Activated naive CD8-positive, alpha-beta T cell treated with anti-CD3 and anti-CD28 coated beads for 36 hours (primary cell): ENCODE results near the gene KAT8. TPM values are rescaled to one million over a fixed set of nuclear protein-coding genes. Genes with fewer than 3 reads are reported as not detected.
"Not testable (repeated sequence)": the region's sequence is repeated elsewhere in the genome, so short reads cannot be mapped to it uniquely, and the experiment has no call there.

ENCODE experiments used
- DNase-seq: peaks from one replicate; pipeline ENCODE4 v3.0.0; 2021
- H3K27ac Mint-ChIP-seq: one replicate; pipeline ENCODE4 v1.8.0; 2022; ENCODE audit warnings: mild to moderate bottlenecking, moderate library complexity, mixed read lengths
- H3K27me3 Mint-ChIP-seq: one replicate; pipeline ENCODE4 v1.8.0; 2022; ENCODE audit warnings: mild to moderate bottlenecking, mixed read lengths
- H3K36me3 Mint-ChIP-seq: one replicate; pipeline ENCODE4 v1.8.0; 2021; ENCODE audit warnings: mild to moderate bottlenecking, mixed read lengths
- H3K4me1 Mint-ChIP-seq: one replicate; pipeline ENCODE4 v1.8.0; 2021; ENCODE audit warnings: mixed read lengths
- H3K4me3 Mint-ChIP-seq: one replicate; pipeline ENCODE4 v1.8.0; 2022; ENCODE audit warnings: mild to moderate bottlenecking, moderate library complexity, mixed read lengths
- H3K9me3 Mint-ChIP-seq: one replicate; pipeline ENCODE4 v1.8.0; 2022; ENCODE audit warnings: mixed read lengths
- total RNA-seq, 2 experiments: library from RNA; stranded (reverse); gene quantifications; one replicate each; pipeline ENCODE4 v1.2.3, GENCODE V29; 2021

Gene KAT8
- total RNA-seq, 2 experiments from 2014 or later, result 48.9 to 49.9 TPM

DNA sequence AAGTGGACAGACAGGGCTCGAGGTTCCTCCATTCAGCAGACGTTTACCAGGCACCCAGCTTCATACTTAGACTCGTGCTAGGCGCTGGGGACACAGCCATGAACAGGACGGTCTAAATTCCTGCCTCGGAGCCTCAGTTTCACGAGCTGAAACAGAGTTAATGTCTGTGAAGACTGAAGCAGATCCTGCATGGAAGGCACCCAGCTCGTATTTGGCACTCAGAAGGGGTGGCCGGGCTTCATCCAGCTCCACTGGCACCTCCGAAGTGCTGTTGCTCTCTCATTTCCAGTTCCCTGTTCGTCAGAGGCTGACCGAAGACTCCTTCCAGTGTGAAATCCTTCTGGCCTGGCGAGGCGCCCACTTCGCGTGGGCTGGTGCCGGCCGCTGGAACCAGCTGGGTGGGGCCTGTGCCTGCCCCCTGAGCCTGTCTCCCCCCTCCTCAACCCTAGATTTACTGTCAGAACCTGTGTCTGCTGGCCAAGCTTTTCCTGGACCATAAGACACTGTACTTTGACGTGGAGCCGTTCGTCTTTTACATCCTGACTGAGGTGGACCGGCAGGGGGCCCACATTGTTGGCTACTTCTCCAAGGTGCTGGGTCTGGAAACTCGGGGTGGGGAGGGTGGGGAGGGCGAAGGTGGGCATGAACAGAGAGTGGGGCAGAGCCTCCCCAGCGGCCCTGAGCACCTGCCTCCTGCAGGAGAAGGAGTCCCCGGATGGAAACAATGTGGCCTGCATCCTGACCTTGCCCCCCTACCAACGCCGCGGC, 12.3 kb downstream of the KAT8 start:
- no peaks in the 10 kb centered on the region for H3K4me1 Mint-ChIP-seq
- no peaks in the 10 kb centered on the region for H3K27me3 Mint-ChIP-seq
- H3K36me3 Mint-ChIP-seq, result peaks cover 3% of the 10 kb centered on the region
- no peak for DNase-seq
- no peak overlapping the region for H3K4me3 Mint-ChIP-seq
- H3K9me3 Mint-ChIP-seq, result no peaks in the 10 kb centered on the region
- no peak overlapping the region for H3K27ac Mint-ChIP-seq

DNA sequence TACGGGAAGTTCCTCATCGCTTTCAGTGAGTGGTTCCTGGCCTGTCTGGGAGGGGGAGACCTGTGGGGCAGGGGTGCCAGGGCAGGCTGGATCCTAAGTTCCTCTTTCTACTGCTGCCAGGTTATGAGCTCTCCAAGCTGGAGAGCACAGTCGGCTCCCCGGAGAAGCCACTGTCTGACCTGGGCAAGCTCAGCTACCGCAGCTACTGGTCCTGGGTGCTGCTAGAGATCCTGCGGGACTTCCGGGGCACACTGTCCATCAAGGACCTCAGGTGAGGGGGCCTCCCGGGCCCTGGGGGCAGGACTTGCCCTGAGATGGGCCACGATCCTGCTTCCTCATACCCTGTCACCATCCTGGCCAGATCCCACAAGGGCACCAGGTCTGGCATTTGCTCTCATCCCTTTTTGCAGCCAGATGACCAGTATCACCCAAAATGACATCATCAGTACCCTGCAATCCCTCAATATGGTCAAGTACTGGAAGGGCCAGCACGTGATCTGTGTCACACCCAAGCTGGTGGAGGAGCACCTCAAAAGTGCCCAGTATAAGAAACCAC, 12.9 kb downstream of the KAT8 start:
- Mint-ChIP-seq H3K4me3 (no peak overlapping the region), H3K27me3 (no peaks in the 10 kb centered on the region), H3K27ac (no peak overlapping the region), H3K36me3 (peaks cover 3% of the 10 kb centered on the region), H3K9me3 (no peaks in the 10 kb centered on the region), H3K4me1 (no peaks in the 10 kb centered on the region)
- DNase-seq, result no peak

DNA sequence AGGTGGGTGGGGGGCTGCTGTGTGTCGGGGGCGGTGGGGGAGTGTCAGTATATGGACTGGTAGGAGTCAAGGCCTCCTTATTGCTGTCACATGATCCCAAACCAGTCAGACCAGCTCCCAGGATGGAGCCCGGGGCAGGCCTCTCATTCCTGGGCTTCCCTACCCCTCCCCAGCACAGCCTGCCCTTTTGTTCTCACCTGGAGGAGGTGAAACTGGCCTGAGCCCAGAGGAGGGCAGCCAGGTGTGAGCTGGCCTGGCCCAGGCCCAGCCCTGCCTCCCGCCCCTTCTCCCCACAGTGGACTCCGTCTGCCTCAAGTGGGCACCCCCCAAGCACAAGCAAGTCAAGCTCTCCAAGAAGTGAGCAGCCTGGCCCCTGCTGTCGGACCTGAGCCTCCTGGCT, 13.4 kb downstream of the KAT8 start:
- no peaks in the 10 kb centered on the region for H3K27me3 Mint-ChIP-seq
- no peaks in the 10 kb centered on the region for H3K9me3 Mint-ChIP-seq
- peaks cover 3% of the 10 kb centered on the region for H3K36me3 Mint-ChIP-seq
- no peak overlapping the region for H3K27ac Mint-ChIP-seq
- DNase-seq, result no peak
- H3K4me3 Mint-ChIP-seq, result no peak overlapping the region
- H3K4me1 Mint-ChIP-seq, result no peaks in the 10 kb centered on the region

DNA sequence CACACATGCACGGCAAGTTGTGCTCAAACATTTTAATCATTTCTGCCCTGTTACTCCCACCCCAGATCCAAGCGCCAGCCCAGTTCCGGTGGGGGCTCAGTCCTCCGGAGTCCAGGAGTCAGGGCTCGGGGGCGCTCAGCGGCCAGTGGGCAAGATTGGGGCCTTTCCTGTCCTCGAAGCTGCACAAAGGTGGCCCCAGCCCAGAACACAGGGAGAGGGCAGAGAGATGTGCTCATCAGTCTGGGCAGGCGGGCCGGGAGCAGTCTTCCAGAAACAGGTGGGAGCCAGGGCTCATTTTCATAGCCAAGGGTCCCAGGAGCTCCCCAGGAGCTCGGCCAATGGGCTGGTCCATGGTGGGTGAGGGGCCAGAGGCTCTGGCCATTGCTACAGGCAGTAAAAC, 14.0 kb downstream of the KAT8 start:
- H3K36me3 Mint-ChIP-seq, result peaks cover 3% of the 10 kb centered on the region

DNA sequence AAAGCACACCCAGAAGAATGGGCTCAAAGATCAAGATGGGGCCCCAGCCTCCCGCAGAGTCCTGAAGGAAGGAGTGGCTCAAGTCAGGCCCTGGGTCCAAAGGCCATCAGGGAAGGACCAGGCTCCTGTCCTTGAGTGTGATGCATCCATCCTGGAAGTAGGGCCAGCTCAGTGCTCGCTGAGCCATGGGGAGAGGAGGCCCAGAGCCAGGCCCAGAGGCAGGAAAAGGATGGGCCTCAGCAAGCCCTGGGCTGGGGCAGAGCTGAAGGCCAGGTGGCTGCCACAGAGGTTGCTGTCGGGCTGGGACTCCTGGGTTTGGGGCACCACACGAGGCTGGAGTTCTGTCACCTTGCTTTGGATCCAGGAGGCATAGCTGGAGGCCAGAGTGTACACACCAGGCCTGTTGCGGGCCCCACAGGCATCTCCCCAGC, 14.4 kb downstream of the KAT8 start:
- Mint-ChIP-seq H3K9me3 (no peaks in the 10 kb centered on the region), H3K27ac (no peak overlapping the region), H3K4me3 (no peak overlapping the region), H3K27me3 (no peaks in the 10 kb centered on the region), H3K36me3 (peaks cover 3% of the 10 kb centered on the region), H3K4me1 (no peaks in the 10 kb centered on the region)
- no peak for DNase-seq

More for the DNA sequence above, 14.0 kb downstream of the KAT8 start:
- Mint-ChIP-seq H3K4me3 (no peak overlapping the region), H3K27me3 (no peaks in the 10 kb centered on the region), H3K9me3 (no peaks in the 10 kb centered on the region), H3K4me1 (no peaks in the 10 kb centered on the region), H3K27ac (no peak overlapping the region)
- DNase-seq, result no peak

DNA sequence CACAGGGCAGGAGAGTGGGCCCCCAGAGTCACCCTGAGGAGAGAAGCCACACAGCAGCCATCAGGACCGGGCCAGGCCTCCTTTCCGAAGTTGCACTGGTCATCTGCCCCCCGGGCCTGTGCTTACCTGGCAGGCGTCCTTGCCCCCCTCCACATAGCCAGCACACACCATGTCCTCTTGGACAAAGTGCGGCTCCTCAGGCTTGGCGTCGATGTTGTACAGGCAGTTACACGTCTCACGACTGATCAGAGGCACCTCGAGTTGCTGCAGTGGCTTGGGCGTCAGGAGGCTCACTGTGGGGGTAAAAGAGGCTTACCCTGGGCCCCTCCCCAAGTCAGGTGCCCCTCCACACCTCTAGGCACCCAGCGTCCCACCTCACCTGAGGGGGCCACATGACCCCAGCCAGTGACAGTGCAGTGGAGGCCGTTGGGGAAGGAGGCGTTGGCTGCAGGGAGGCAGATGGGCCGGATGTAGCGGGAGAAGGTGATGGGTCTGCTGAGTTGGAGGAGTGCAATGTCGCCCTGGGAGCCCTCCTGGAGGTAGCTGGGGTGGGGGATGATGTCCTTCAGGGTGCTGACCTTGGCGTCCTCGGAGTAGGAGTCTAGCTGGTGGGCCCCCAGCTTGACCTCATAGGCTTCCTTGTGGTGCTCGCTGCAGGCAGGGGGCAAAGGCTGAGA, 15.0 kb downstream of the KAT8 start:
- Mint-ChIP-seq H3K27me3 (no peaks in the 10 kb centered on the region), H3K9me3 (no peaks in the 10 kb centered on the region), H3K27ac (no peak overlapping the region), H3K4me1 (no peaks in the 10 kb centered on the region), H3K36me3 (peaks cover 3% of the 10 kb centered on the region), H3K4me3 (no peak overlapping the region)
- no peak for DNase-seq

DNA sequence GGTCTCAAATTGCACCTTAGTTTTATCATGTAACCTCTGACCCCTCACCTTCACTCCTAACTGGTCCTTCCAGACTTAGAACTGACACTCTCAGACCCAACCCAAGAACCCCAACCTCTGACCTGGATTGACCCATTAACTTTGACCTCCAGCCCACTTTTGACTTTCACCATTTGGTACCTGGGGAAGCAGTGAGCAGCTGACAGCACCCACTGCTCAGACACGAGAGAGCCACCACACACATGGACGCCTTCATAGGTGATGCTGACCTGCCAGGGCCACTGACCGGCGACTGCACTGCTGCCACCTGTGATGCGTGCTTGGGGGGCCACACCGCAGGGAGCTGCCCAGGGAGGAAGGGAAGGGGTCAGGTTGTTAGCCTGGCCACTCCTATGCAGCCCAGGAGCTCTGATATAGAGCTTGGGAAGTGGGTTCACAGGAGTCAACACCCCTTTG, 15.6 kb downstream of the KAT8 start:
- H3K36me3 Mint-ChIP-seq, result peaks cover 3% of the 10 kb centered on the region
- no peaks in the 10 kb centered on the region for H3K9me3 Mint-ChIP-seq
- DNase-seq, result no peak
- H3K4me3 Mint-ChIP-seq, result no peak overlapping the region
- no peaks in the 10 kb centered on the region for H3K27me3 Mint-ChIP-seq
- no peak overlapping the region for H3K27ac Mint-ChIP-seq
- H3K4me1 Mint-ChIP-seq, result no peaks in the 10 kb centered on the region

DNA sequence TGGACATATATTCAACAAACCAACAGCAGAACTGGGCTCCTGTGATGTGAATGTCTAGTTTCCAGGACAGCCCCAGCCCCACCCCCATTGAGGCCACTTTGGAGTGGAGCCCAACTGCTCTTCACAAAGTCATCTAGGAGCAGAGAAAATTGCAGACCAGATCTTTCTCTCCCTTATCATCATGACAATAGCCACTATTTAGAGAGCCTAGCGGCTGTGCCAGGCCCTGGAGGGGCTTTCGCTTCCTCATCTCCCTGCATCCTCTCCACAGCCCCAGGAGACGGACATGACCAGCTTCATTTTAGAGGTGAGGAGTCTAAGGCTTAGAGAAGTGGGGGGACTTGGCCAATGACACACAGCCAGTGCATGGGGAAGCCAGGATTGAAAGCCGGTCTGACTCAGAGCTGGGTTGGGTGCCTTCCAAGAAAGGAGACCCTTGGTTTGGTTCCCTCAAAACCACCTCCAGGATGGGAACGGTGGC, 16.7 kb downstream of the KAT8 start:
- H3K4me3 Mint-ChIP-seq, result no peak overlapping the region
- H3K27ac Mint-ChIP-seq, result no peak overlapping the region
- no peaks in the 10 kb centered on the region for H3K4me1 Mint-ChIP-seq
- peaks cover 3% of the 10 kb centered on the region for H3K36me3 Mint-ChIP-seq
- no peaks in the 10 kb centered on the region for H3K27me3 Mint-ChIP-seq
- H3K9me3 Mint-ChIP-seq, result no peaks in the 10 kb centered on the region
- no peak for DNase-seq

DNA sequence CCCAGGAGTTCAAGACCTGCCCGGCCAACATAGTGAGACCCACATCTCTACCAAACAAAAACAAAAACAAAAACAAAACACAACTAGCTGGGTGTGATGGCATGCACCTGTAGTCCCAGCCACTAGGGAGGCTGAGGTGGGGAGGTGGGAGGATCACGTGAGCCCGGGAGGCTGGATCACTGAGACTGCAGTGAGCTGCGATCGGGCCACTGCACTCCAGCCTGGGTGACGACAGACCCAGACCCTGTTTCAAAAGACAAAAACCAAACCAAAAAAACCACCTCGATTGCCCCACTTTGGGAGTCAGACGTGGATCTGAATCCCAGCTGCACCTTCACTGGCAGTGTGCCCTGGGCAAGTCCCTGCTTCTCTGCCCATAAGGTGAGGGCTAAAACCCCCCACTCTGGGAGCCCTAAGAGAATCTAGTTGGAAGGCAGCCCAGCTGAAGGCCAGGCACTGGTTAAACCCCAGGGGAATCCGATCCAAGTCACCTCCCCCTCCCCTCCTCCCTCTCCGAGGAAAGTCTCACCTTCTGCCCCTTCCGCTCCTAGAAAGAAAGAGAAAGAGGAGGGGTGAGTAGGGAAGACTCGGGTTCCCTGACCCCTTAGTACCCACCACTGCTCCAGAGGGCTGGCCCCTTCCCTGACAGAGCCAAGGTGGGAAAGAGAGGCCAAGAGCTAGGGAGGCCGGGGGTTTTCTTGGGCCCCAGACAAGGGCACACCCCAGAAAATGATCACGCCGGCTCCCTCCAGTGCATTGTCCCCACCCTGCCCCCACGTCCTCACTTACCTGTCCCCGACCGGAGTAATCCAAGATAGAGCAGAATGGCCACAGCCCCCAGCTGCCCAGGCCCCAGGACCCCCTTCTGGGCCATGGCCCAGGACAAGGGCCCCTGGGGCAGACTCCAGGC, 17.4 kb downstream of the KAT8 start:
- Mint-ChIP-seq H3K9me3 (no peaks in the 10 kb centered on the region), H3K36me3 (peaks cover 3% of the 10 kb centered on the region), H3K27ac (no peak overlapping the region), H3K4me3 (no peak overlapping the region), H3K27me3 (no peaks in the 10 kb centered on the region), H3K4me1 (no peaks in the 10 kb centered on the region)
- DNase-seq, result no peak

DNA sequence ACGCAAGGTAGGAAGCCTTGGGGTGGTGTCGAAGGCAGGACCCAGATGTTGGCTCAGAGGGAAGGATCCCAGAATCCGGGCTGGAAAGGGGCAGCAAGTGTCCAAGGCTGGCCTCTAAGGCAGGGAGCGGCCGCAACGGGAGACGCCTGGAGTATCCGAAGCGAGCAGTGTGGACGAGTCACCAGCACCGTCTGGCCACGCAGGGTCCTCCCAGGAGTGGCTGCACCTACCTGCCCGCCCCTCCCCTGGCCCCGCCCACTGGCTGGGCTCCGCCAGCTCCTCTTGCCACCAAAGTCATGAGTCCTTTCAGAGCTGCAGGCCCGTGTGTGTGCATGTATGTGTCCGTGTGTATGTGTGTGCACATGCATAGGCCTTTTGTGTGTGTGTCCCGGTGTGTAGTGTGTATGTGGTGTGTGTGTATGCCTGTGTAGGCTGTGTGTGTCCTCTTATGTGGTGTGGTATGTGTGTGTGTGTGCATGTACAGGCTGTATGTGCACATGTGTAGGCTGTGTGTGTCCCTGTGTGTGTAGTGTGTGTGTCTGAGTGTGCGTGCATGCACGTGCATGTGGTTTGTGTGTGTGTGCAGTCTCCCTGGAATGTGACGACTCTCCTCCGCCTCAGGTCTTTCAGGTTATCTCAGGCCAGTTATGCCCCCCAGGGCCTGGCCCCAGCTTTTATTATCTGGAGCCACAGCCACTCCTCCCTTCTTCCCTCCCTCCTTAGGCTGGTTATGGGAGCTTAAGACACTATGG, 18.2 kb downstream of the KAT8 start, which contains the start of gene PRSS8:
Gene PRSS8 (minus strand): TSS at position 193 of the 752 bp plus-strand sequence. CDS start 229 bp downstream, outside the sequence.
- H3K27ac Mint-ChIP-seq, result no peak within 1 kb of the TSS
- H3K4me1 Mint-ChIP-seq, result no peaks in the 10 kb centered on the region
- no peak within 1 kb of the TSS for H3K4me3 Mint-ChIP-seq
- DNase-seq, result no peak
- H3K27me3 Mint-ChIP-seq, result no peaks in the 10 kb centered on the region
- H3K9me3 Mint-ChIP-seq, result no peaks in the 10 kb centered on the region
- H3K36me3 Mint-ChIP-seq, result no peaks in the 10 kb centered on the region

DNA sequence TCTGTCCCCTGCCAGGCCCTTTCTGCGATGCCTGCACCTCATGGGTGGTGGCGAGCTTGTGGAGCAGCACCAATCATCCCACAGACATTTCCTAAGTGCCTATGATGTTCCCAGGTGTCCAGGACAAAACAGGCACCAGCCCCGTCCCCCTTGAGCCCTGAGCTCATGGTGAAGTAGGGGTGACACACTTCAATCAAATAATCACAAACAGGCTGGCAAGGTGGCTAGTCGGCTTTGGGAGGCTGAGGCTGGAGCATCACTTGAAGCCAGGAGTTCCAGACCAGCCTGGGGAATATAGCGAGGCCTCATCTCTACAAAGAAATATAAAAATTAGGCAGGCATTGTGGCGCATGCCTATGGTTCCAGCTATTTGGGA, 18.8 kb downstream of the KAT8 start:
- Mint-ChIP-seq H3K4me3 (no peak overlapping the region), H3K9me3 (no peaks in the 10 kb centered on the region), H3K27ac (no peak overlapping the region), H3K36me3 (no peaks in the 10 kb centered on the region), H3K27me3 (no peaks in the 10 kb centered on the region), H3K4me1 (peaks cover under 1% of the 10 kb centered on the region)
- no peak for DNase-seq

DNA sequence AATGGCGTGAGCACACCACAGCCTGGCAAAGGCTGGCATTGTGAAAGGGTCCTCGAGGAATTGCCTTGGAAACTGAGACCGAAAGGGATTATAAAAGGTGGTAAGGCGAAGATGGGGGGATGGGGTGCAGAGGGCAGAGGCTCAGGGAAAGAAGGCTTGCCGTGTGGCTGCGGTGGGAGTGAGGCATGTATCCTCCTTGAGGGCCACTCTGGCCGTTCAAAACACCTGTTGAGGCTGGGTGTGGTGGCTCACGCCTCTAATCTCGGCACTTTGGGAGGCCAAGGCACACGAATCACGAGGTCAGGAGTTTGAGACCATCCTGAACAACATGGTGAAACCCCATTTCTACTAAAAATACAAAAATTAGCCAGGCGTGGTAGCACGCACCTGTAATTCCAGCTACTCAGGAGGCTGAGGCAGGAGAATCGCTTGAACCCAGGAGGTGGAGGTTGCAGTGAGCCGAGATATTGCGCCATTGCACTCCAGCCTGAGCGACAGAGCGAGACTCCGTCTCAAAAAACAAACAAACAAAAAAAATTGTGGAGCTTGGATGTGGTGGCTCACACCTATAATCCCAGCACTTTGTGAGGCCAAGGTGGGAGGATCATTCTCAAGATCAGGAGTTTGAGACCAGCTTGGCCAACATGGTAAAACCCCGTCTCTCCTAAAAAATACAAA, 19.5 kb downstream of the KAT8 start:
- H3K9me3 Mint-ChIP-seq, H3K4me3 Mint-ChIP-seq, H3K27me3 Mint-ChIP-seq, H3K27ac Mint-ChIP-seq, H3K4me1 Mint-ChIP-seq, H3K36me3 Mint-ChIP-seq, DNase-seq: not testable (repeated sequence)

DNA sequence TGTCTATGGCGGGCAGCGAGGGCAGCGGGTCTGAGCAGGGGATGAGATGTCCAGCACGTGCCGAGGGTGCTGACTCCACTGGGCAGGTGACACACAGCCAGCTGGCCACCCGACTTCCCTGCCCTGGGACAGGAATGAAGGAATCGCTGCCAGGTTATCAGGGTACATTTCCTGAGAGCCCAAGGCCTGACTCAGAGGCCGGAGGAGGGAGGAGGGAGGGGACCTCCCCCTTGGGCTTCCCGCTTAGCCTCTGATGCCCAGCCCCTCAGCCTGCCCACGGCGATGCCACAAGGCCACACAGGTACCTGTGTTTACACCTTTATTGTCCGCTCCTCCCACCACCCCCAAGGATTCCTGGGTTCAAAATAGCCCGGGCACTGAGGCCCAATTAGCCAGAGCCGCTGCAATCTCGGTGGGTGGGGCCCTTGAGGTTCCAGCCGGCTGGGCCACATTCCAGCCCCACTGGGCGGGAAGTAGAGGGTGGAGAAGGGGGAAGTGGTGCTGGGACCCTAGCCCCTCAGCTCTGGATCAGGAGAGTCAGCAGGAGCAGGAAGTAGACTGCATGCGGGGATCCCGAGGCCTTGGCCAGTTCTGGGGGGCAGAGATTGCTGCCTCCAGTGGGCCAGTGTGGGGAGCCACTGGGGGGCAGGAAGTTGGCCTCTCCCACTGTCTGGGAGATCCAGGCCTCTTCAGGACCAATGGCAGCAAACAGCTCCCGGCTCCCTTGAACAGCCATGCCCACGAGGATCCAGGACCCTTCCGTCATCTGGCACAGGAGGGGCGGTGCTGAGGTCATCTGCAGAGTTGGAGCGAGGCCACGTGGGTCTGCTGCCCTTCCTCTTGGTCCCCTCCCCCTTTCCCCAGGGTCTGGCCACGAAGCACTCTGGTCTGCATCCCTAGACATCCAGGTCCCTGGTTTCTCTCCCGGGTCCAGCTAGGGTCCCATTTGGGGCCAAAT, 21.4 kb downstream of the KAT8 start:
- H3K27ac Mint-ChIP-seq, result no peak overlapping the region
- H3K4me3 Mint-ChIP-seq, result no peak overlapping the region
- no peaks in the 10 kb centered on the region for H3K9me3 Mint-ChIP-seq
- no peaks in the 10 kb centered on the region for H3K36me3 Mint-ChIP-seq
- H3K27me3 Mint-ChIP-seq, result no peaks in the 10 kb centered on the region
- peaks cover 9% of the 10 kb centered on the region for H3K4me1 Mint-ChIP-seq
- DNase-seq, result no peak
